HG03095 (cell line): ENCODE measurements around the gene BRD7.

Source experiments
- ATAC-seq: cut with Tn5 transposase; IDR thresholded peaks from one replicate; pipeline ENCODE4 v1.9.1; 2021; ENCODE audit warnings: moderate library complexity; ENCODE audit not compliant: unreplicated experiment

BRD7 gene

GRCh38 chr16:50368410-50369132 is at the start of gene BRD7:
Gene BRD7, minus strand, starts transcription at chr16:50368988. Its CDS starts 214 bp downstream, at chr16:50368774.
- ATAC-seq = peak; percentile 75

GRCh38 chr16:50416388-50416787 is 47.6 kb upstream of the BRD7 start:
- ATAC-seq = no peak

- no peak for ATAC-seq
These were observed 45.4 kb upstream of the BRD7 start for GRCh38 chr16:50414152-50414551.

GRCh38 chr16:50411034-50411433 is 42.2 kb upstream of the BRD7 start:
- no peak for ATAC-seq

- ATAC-seq = no peak
These were observed 39.3 kb upstream of the BRD7 start for GRCh38 chr16:50408001-50408561.

GRCh38 chr16:50407351-50407750 is 38.6 kb upstream of the BRD7 start:
- no peak for ATAC-seq

GRCh38 chr16:50403491-50403890 is 34.7 kb upstream of the BRD7 start:
- ATAC-seq = no peak

- no peak for ATAC-seq
These were observed 33.6 kb upstream of the BRD7 start for GRCh38 chr16:50402298-50402895.

- no peak for ATAC-seq
These were observed 32.6 kb upstream of the BRD7 start for GRCh38 chr16:50401355-50401754.

- no peak for ATAC-seq
These were observed 32.2 kb upstream of the BRD7 start for GRCh38 chr16:50400967-50401348.

- ATAC-seq = no peak
These were observed 31.7 kb upstream of the BRD7 start for GRCh38 chr16:50400312-50400966.

GRCh38 chr16:50399411-50399810 is 30.6 kb upstream of the BRD7 start:
- no peak for ATAC-seq

GRCh38 chr16:50398336-50398735 is 29.5 kb upstream of the BRD7 start:
- ATAC-seq = no peak

GRCh38 chr16:50396761-50397535 is 28.2 kb upstream of the BRD7 start:
- ATAC-seq = no peak

GRCh38 chr16:50395763-50396710 is 27.2 kb upstream of the BRD7 start:
- no peak for ATAC-seq

GRCh38 chr16:50393858-50394802 is 25.3 kb upstream of the BRD7 start:
- no peak for ATAC-seq

- no peak for ATAC-seq
These were observed 24.6 kb upstream of the BRD7 start for GRCh38 chr16:50393416-50393815.

GRCh38 chr16:50390914-50391716 is 22.3 kb upstream of the BRD7 start:
- no peak for ATAC-seq
